ENCODE results near the gene OR52A5. TPM values are rescaled to one million over a fixed set of nuclear protein-coding genes. Genes with fewer than 3 reads are reported as not detected.

Gene OR52A5
- not detected in 5 replicates for total RNA-seq (2022; extraction: Qiagen RNA extraction)

GRCh38 chr11:5137996-5138395 lies at the start of gene OR52A5:
OR52A5 (minus strand) TSS chr11:5138356; CDS start chr11:5132642, 5,714 bp downstream.

DNA sequence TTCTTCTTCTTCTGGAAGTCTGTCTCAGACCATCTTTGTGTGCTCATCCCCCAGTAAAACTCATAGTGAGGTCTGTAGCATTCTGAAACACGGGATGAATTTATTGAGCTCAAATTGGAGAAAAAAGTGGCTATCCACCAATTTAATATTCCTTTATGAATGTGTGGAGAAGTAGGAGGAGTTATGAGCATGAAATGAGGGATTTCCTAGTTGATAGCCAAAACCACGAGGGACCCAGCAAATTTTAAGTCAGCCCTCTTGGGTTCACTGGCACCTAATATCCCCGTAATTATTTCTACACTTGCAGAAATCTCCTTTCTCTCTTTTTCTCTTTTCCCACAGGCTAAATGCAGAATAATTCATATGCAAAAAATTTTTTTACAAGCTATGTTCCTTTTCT lies 16.5 kb upstream of the OR52A5 start, which contains the start of gene OR52A1:
Gene OR52A1 (minus strand): TSS at position 101 of the 400 bp plus-strand sequence. CDS start 2,388 bp downstream, outside the sequence.

Other genes with a start within 250 kb of the OR52A5 start
- gene OR51A7, start 234.6 kb downstream of the OR52A5 start, total RNA-seq (2022; extraction: Qiagen RNA extraction) = not detected in 5 replicates
- gene OR51G2, start 219.0 kb downstream of the OR52A5 start, total RNA-seq (2022; extraction: Qiagen RNA extraction) = not detected in 5 replicates
- gene OR51G1, start 214.0 kb downstream of the OR52A5 start, total RNA-seq (2022; extraction: Qiagen RNA extraction) = not detected in 5 replicates
- not detected in 5 replicates for gene OR51A4, start 190.8 kb downstream of the OR52A5 start, total RNA-seq (2022; extraction: Qiagen RNA extraction)
- gene OR51A2, start 182.6 kb downstream of the OR52A5 start, total RNA-seq (2022; extraction: Qiagen RNA extraction) = not detected in 5 replicates
- not detected in 5 replicates for gene OR51L1, start 143.5 kb downstream of the OR52A5 start, total RNA-seq (2022; extraction: Qiagen RNA extraction)
- not detected in 5 replicates for gene OR52J3, start 91.8 kb downstream of the OR52A5 start, total RNA-seq (2022; extraction: Qiagen RNA extraction)
- gene OR52E2, start 78.7 kb downstream of the OR52A5 start, total RNA-seq (2022; extraction: Qiagen RNA extraction) = not detected in 5 replicates
- gene OR52E1, start 68.8 kb downstream of the OR52A5 start, total RNA-seq (2022; extraction: Qiagen RNA extraction) = not detected in 5 replicates
- not detected in 5 replicates for gene OR52A1, start 16.4 kb upstream of the OR52A5 start, total RNA-seq (2022; extraction: Qiagen RNA extraction)
- not detected in 5 replicates for gene OR51V1, start 62.3 kb upstream of the OR52A5 start, total RNA-seq (2022; extraction: Qiagen RNA extraction)
- gene HBB, start 88.7 kb upstream of the OR52A5 start, total RNA-seq (2022; extraction: Qiagen RNA extraction) = not detected in 5 replicates
- gene HBD, start 96.1 kb upstream of the OR52A5 start, total RNA-seq (2022; extraction: Qiagen RNA extraction) = not detected in 5 replicates
- gene HBG1, start 111.5 kb upstream of the OR52A5 start, total RNA-seq (2022; extraction: Qiagen RNA extraction) = not detected in 5 replicates
- gene HBG2, start 116.4 kb upstream of the OR52A5 start, total RNA-seq (2022; extraction: Qiagen RNA extraction) = not detected in 5 replicates
- gene HBE1, start 131.6 kb upstream of the OR52A5 start, total RNA-seq (2022; extraction: Qiagen RNA extraction) = 0.09 to 0.19 TPM (median 0.11 TPM) in 4 of 5 replicates, not detected in the other
- not detected in 5 replicates for gene OR51B4, start 163.6 kb upstream of the OR52A5 start, total RNA-seq (2022; extraction: Qiagen RNA extraction)
- gene OR51B2, start 185.9 kb upstream of the OR52A5 start, total RNA-seq (2022; extraction: Qiagen RNA extraction) = not detected in 5 replicates
- 0.06 TPM in 1 of 5 replicates, not detected in the others for gene OR51B5, start 205.2 kb upstream of the OR52A5 start, total RNA-seq (2022; extraction: Qiagen RNA extraction)
- gene OR51B6, start 213.2 kb upstream of the OR52A5 start, total RNA-seq (2022; extraction: Qiagen RNA extraction) = not detected in 5 replicates
- not detected in 5 replicates for gene OR51M1, start 245.5 kb upstream of the OR52A5 start, total RNA-seq (2022; extraction: Qiagen RNA extraction)